GM13976 (cell line): ENCODE results near the gene ZBTB25.

Source experiments
- DNase-seq: peaks from one replicate; pipeline ENCODE4 v3.0.0; 2012; ENCODE audit warnings: low spot score
- in situ Hi-C: fragments of 300-500 bp; cut with MboI; formaldehyde crosslinking; loops from one replicate; pipeline ENCODE4 v1.12.0; 2022; ENCODE audit warnings: low sequenced_read_pairs, mixed read lengths, inconsistent platforms; ENCODE audit not compliant: unreplicated experiment
- TF ChIP-seq, protein P1 (sequence below): IDR thresholded peaks from 2 replicates; pipeline ENCODE4 v1.5.1; 2012; ENCODE audit warnings: borderline replicate concordance, mild to moderate bottlenecking; ENCODE audit not compliant: insufficient read depth; ENCODE audit errors: extremely low read depth, missing control alignments, control extremely low read depth

The ZBTB25 gene

DNA sequence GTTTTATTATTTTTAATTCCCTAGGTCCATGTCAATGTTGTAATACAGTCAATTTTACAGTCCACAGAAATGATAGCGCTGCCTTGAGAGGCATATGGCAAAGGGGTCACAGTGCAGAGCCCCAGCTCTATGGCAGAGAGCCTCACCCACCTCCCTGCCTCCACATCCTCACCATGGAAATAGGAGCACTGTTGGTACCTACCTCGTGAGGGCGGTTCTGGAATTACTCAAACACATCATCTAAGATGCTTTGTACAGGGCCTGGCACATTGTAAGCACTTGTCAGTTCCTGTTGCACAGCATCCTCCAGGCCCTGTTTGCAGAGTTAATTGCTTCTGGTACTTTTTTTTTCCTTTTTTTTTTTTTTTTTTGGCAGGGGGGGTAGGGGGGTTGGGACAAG lies 42.4 kb downstream of the ZBTB25 start:
- TF ChIP-seq, protein P1, sequence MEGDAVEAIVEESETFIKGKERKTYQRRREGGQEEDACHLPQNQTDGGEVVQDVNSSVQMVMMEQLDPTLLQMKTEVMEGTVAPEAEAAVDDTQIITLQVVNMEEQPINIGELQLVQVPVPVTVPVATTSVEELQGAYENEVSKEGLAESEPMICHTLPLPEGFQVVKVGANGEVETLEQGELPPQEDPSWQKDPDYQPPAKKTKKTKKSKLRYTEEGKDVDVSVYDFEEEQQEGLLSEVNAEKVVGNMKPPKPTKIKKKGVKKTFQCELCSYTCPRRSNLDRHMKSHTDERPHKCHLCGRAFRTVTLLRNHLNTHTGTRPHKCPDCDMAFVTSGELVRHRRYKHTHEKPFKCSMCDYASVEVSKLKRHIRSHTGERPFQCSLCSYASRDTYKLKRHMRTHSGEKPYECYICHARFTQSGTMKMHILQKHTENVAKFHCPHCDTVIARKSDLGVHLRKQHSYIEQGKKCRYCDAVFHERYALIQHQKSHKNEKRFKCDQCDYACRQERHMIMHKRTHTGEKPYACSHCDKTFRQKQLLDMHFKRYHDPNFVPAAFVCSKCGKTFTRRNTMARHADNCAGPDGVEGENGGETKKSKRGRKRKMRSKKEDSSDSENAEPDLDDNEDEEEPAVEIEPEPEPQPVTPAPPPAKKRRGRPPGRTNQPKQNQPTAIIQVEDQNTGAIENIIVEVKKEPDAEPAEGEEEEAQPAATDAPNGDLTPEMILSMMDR, result no peak
- in situ Hi-C loops, result no loop called here
- DNase-seq, result no peak

- TF ChIP-seq, protein P1, result no peak
- in situ Hi-C loops, result no loop called here
- DNase-seq, result no peak
Observed at GRCh38 chr14:64459405-64460136, 44.1 kb downstream of the ZBTB25 start.

DNA sequence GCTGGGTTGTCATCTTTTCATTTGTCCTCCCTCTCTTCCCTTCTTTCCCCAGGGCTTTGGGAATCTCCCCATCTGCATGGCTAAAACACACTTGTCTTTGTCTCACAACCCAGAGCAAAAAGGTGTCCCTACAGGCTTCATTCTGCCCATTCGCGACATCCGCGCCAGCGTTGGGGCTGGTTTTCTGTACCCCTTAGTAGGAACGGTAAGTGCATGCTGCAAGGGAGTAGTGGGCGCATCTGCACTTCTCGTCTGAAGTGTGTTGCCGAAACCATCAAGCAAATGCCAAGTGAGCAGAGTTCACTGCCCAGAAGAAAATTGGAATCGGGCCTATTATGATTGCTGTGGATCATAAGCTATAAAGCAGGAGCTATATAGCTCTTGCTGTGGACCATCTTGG lies 49.0 kb downstream of the ZBTB25 start:
- DNase-seq, result no peak
- in situ Hi-C loops, result no loop called here
- TF ChIP-seq, protein P1, result no peak

- TF ChIP-seq, protein P1, result no peak
- DNase-seq, result no peak
- in situ Hi-C loops, result no loop called here
Observed at GRCh38 chr14:64450255-64450654, 53.4 kb downstream of the ZBTB25 start.

- TF ChIP-seq, protein P1, result no peak
- in situ Hi-C loops, result no loop called here
- DNase-seq, result no peak
Observed at GRCh38 chr14:64447876-64448670, 55.6 kb downstream of the ZBTB25 start.

- in situ Hi-C loops, result no loop called here
- TF ChIP-seq, protein P1, result no peak
Observed at GRCh38 chr14:64444984-64445845, 58.4 kb downstream of the ZBTB25 start.

More at GRCh38 chr14:64444984-64445845, 58.4 kb downstream of the ZBTB25 start:
- DNase-seq, result peak; percentile 84
